CD4-positive, alpha-beta T cell treated with Interleukin-15 for 1 hour (primary cell): ENCODE measurements around the gene C4orf46.
"Not testable (repeated sequence)": the region's sequence is repeated elsewhere in the genome, so short reads cannot be mapped to it uniquely, and the experiment has no call there.

ENCODE experiments used
- DNase-seq: peaks from one replicate; pipeline ENCODE4 v3.0.0-alpha.2; 2020

C4orf46 gene

GRCh38 chr4:158671665-158671914 is at the start of gene C4orf46:
Gene C4orf46 (minus strand): TSS chr4:158671887. CDS start chr4:158671801, 86 bp downstream.
- DNase-seq, result no peak

DNA sequence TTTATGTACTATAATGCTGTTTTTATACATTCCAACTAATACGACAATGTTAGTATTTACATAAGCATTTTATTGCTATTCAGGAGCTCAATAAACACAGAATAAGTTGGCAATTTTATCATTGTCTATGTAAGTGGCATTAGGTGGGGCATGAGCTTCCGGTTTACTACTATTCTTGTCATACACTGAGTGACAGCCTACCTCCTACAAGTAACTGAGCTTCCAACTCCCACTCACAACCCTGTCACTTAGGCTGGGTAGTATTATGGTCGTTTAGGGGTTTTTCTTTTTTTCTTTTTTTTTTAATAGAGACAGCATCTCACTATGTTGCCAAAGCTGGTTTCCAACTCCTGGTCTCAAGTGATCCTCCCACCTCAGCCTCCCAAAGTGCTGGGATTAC is 44.1 kb upstream of the C4orf46 start:
- no peak for DNase-seq

GRCh38 chr4:158714937-158715336 is 43.2 kb upstream of the C4orf46 start:
- DNase-seq, result no peak

- DNase-seq, result not testable (repeated sequence)
Observed at GRCh38 chr4:158712622-158713021, 40.9 kb upstream of the C4orf46 start.

- DNase-seq, result no peak
Observed at GRCh38 chr4:158710814-158711213, 39.1 kb upstream of the C4orf46 start.

DNA sequence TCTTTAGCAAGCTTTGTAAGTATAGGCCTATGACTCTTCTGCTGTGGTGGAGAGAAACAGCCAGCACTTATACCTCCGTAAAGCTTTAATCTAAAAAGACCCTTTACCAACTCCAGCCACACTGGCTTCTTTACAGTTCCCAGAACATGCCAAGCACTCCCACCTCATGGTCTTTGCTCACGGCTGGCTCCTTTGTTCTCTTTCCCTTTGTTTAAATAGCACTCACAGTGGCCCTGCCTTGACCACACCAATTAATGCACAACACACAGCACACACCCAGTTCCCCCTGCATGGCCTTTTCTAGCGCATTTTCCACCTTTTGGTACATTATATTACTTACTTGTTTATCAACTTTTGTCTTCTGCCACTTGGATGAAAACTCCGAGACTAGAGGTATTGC is 32.6 kb upstream of the C4orf46 start:
- DNase-seq, result no peak

GRCh38 chr4:158688813-158689212 is 17.1 kb upstream of the C4orf46 start:
- DNase-seq, result no peak

DNA sequence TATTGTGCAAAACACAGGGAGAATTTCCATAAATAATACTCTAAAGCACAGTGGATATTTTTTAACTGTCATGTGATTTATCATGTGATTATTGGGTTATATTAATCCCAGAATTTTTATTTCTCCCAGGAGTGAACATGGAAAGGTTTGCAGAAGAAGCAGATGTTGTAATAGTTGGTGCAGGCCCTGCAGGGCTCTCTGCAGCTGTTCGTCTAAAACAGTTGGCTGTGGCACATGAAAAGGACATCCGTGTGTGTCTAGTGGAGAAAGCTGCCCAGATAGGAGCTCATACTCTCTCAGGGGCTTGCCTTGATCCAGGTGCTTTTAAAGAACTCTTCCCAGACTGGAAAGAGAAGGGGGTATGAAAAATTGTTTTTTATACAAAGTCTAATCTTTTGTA is 10.4 kb upstream of the C4orf46 start:
- no peak for DNase-seq

GRCh38 chr4:158681629-158682028 is 9.9 kb upstream of the C4orf46 start:
- no peak for DNase-seq

- DNase-seq, result no peak
Observed at GRCh38 chr4:158678767-158679166, 7.1 kb upstream of the C4orf46 start.

DNA sequence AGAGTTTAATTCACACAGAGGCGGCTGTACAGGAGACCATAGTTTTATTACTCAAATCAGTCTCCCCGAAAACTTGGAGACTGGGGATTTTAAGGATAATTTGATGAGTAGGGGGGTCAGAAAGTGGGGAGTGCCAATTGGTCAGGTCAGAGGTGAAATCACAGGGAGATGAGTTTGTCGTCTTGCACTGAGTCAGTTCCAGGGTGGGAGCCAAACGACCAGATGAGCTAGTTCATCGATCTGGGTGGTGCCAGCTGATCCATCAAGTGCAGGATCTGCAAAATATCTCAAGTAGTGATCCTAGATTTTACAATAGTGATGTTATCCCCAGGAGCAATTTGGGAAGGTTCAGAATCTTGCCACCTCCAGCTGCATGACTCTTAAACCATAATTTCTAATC is 4.4 kb upstream of the C4orf46 start:
- DNase-seq, result no peak

DNA sequence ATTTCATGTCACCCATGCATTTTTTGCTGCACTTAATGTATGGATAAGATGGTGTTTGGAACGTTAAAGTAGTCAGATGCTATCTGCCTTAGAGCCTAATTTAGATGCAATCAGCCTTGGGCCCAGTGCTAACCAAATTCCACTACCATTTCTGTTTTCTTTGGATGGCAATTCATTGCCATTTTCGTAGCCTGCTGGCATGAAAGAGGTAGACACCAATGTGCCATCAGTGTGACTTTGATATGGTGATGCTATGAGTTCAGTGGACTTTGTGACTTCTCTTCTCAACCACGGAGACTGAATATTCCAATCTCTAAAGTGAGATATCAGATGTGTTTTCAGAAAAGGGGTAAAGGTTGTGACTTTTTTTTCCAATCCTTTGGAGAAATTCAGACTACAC is 1.9 kb upstream of the C4orf46 start:
- DNase-seq, result no peak

- peak; percentile 99 for DNase-seq
Observed at GRCh38 chr4:158671915-158672806, 474 bp upstream of the C4orf46 start, which contains the start of gene ETFDH. Gene ETFDH (plus strand): TSS chr4:158672296. CDS start chr4:158672457, 161 bp downstream.

GRCh38 chr4:158670975-158671664 is 567 bp downstream of the C4orf46 start:
- DNase-seq, result peak; percentile 46

DNA sequence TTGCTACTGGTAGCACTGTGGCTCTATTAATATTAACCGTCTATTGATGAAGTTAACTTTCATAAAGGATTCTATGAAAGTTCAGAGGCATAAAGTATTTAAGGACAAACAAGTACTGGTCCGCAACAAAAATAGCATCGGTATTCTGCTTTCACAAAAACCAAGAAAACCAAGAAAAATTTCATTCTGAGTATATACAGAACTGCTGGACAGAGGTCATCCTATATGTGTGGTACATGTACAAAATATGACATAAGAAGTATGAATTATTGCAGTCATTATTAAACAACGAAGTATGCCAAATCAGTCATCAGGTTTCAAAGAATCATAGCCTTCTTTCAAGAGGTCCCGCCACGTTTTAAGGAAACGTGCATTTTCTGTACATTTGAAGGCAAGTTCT is 2.4 kb downstream of the C4orf46 start:
- DNase-seq, result no peak

GRCh38 chr4:158667651-158668198 is 4.0 kb downstream of the C4orf46 start:
- DNase-seq, result no peak

DNA sequence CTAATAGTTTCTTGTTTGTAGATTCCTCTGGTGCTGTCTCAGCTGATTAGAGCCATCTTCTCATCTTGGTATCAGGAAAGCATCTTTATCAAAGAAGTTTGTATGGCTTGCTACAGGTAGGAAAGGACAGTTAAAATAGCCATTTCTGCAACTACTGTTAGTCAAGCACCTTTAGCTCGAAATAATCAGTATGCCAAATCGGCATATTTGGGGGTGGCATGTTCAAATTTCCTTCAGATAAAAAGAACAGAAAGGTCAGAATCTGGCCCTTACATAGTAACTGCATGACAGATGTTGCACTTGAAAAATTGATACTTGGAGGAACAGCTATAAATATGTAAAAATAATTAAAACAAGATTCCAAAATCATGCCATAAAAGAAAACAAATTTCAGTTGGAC is 4.8 kb downstream of the C4orf46 start:
- no peak for DNase-seq

- DNase-seq, result no peak
Observed at GRCh38 chr4:158664806-158665205, 6.9 kb downstream of the C4orf46 start.

DNA sequence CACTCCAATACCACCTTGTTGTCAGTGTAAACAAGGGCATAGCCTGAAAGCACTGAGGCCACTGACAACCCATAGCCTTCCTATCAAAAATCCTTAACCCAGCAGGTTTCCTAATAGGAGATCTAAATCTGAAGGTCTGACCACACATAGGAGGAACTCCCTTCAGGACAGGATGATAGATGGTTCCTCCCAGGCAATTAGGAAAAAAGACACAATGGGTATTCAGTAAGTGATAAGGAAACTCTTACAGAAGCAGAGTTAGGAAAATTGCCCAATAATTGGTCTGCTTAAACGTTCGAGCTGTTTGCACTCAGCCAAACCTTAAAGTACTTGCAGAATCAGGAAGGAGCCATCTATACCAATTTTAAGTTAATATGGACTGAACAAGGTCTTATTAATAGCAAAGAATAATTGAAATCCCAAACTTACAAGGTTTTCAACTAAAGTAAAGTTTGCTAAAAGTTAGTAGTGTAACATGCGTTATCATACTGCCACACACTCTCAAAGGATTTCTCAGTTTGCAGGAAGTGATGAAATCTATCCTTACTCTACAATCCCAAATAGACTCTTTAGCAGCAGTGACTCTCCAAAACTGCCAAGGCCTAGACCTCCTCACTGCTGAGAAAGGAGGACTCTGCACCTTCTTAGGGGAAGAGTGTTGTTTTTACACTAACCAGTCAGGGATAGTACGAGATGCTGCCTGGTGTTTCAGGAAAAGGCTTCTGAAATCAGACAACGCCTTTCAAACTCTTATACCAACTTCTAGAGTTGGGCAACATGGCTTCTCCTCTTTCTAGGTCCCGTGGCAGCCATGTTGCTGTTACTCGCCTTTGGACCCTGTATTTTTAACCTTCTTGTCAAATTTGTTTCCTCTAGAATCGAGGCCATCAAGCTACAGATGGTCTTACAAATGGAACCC is 7.7 kb downstream of the C4orf46 start:
- not testable (repeated sequence) for DNase-seq

GRCh38 chr4:158663255-158663654 is 8.4 kb downstream of the C4orf46 start:
- not testable (repeated sequence) for DNase-seq

GRCh38 chr4:158657291-158657690 is 14.4 kb downstream of the C4orf46 start:
- DNase-seq, result no peak

GRCh38 chr4:158656439-158656838 is 15.2 kb downstream of the C4orf46 start:
- no peak for DNase-seq

DNA sequence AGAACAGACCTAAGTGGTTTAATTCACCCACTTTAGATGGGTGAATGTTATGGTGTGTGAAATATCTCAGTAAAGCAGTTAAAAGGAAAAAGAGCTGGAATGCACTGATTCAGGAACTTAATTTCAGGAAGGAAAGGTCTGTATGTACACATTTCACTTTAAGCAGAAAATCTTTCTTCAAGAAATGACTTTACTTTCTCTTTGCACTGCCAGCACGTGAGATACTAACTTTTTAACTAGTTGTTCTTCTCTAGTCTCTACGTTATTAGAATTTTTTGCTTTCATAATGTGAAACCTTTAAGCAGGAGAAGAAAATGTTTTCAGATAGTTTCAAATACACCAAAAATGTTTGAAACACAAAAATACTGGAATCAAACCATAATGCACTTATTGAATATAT is 18.8 kb downstream of the C4orf46 start:
- no peak for DNase-seq
